HUDEP-2 (cell line): ENCODE results near the gene ENTR1.
"Not testable (repeated sequence)": the region's sequence is repeated elsewhere in the genome, so short reads cannot be mapped to it uniquely, and the experiment has no call there.

Experiments used
- DNase-seq, 76 experiments: peaks; one replicate each; lab custom pipeline; 2025; ENCODE audit not compliant: unreplicated experiment in 76 of 76; lab: John Stamatoyannopoulos, UW

Gene ENTR1

DNA sequence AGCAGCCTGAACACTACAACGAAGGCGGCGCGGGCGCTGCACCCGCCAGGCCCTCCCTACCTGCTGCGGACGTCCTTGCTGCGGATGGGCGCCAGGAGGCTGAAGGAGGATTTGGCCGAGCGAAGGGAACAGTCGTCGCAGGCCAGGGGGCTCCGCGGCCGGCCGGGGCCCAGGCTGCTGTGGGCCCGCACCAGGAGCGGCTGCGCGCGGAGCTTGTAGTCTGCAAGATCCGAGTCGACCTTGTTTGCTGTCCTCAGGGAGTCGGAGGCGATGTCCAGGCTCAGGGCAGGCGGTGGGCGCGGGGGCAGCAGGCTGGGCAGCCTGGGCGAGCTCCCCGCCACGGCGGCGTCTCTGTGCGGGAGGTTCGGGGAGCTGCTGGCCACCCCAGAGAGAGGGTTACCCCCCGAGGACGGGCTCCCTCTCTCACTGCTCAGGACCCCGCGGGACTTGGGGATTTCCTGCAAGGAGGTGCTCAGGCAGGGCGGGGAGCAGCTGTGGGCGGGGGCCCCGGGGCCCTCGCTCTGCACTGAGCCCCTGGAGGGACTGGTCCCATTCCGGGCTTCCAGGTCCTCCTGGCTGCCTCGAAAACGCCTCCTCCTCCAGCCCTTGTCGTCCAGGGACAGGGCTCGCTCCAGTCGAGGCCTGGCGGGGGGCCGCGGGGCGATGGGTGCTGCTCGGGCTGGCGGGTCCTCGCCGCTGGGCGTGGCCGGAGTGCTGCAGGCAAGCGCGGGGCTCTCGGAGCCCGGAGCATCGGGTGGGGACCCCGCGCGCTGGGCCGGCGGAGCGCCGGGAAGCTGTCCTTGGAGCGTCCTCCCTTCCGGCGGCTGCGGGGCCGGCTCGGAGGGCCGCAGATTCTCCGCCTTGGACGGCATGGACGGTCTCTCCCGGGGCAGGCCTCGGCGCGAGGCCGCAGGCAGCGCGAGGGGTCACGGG is 28.4 kb upstream of the ENTR1 start:
- DNase-seq, result peak in 14 of 76 experiments; percentile 4 to 40 (median 22)

DNA sequence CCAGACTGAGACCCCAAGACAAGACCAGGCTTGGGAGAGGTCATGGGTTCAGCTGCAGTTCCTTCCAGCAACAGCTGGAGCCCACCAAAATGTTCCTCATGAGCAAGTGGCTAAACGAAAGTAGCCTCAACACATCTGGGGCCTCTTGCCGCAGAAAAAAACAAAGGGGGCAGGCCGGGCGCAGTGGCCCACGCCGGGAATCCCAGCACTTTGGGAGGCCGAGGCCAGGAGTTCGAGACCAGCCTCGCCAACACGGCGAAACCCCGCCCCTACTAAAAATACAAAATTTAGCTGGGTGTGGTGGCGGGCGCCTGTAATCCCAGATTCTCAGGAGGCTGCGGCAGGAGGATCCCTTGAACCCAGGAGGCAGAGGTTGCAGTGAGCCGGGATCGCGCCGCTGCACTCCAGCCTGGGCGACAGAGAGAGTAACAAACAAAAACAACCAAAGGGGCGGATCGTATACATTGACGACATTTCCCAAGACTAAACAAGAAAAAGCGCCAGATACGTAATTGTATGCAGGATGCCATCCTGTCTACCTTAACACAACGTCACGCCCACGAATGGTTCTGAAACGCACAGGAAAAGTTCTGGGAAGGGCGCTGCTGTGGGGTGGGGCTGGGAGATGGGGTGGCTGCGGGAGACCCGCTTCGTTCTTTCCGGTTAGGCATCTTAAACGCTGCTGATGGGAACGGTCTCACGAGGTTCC is 27.6 kb upstream of the ENTR1 start:
- DNase-seq, result no peak

DNA sequence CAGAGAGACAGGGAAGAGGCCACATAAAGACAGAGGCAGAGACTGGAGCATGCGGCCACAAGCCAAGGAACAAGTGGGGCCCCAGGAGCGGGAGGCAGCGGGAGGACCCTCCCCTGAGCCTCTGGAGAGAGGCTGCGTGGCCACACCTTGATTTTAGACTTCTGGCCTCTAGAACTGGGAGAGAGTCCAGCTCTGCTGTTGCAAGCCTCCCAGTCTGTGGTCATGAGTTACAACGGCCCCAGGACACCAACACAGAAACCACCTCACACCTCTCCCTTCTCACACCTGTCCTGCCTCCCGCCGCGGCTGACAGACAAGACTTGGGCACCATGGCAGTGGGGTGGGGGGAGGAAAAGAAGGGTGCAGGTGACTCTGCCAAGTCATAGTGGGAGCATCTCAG is 27.0 kb upstream of the ENTR1 start:
- peak in 14 of 76 experiments; percentile 4 to 44 (median 18) for DNase-seq

DNA sequence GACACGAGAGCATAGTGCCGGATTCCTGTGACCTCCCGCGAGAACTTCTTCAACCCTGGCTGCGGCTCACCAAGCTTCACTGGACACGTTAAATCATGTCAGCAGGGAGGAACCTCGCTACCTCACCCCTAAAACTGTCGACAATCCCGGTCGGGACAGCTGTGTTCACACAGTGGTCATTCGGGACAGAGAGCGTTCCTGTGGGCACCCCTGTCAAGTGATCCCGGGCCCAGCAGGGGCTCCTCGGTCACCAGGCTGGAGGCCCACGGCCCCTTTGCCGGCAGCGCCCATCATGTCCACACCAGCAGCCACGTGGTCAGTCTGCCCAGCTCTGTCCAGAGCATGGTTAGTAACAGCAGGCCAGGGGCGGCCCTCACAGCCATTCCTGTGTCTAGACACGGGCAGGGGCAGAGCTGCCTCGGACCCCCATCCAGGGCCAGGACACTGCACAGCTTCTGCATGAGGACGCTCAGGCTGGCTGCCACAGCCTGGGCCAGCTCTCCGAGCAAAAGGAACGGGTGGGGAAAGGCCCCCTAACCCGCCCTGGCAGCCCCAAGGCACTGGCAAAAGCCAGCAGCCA is 25.7 kb upstream of the ENTR1 start:
- DNase-seq, result no peak

DNA sequence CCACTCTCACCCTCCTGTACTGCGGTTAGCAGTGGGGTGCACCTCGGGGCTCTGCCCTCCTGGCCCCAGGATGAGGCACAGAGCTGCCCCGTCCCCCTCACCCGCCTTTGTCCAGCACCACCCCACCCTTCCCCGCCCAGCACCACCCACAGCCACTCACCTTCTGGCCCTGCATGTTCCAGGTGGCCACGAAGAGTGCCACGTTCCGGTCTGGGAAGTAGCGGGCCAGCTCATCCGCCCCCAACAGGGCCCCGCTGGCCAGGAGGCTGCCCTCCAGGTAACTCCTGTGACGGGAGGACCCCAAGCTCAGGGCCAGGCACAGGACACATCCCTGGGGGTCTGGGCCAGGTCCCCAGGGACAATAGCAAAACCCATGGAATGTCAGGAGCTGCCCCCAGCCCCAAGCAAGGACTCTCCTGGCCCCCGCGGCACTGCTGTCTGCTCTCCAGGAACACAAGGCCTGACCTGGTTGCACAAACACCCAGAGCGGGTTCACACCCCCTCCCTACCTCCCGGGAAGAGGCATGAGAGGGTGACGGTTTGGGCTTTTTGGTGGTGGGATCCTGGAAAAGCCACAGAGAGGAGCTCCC is 24.3 kb upstream of the ENTR1 start:
- DNase-seq, result no peak

DNA sequence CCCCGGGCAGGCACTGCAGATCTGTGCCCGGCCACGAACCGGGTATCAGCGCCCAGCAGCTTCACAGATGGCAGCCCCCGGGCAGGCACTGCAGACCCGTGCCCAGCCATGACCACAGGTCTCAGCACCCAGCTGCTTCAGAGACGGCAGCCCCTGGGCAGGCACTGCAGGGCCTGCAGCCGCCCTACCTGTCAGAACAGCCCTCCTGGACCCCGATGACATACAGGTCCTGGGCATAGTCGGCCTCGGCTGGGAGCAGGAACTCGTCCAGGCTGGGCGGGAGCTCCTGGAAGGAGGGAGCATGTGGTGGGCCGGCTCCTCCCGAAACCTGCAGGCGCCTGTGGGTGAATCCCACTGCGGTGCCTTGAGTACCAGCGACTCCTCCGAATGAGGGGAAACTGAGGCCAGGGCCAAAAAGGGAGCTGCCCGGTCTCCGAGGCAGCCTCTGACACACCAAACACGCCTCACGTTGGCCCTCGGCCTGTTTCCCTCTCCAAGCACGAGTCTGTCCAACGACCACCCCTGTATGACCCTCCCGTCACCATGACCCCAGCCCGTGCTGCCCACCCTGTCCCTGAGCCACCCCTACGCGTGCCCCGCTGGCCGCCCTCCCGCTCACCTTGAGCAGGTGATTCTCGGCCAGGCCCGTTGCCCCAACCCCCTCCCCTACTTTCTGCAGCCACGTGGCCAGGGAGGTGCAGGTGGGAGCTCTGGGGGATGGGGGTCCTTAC is 23.6 kb upstream of the ENTR1 start:
- no peak for DNase-seq

DNA sequence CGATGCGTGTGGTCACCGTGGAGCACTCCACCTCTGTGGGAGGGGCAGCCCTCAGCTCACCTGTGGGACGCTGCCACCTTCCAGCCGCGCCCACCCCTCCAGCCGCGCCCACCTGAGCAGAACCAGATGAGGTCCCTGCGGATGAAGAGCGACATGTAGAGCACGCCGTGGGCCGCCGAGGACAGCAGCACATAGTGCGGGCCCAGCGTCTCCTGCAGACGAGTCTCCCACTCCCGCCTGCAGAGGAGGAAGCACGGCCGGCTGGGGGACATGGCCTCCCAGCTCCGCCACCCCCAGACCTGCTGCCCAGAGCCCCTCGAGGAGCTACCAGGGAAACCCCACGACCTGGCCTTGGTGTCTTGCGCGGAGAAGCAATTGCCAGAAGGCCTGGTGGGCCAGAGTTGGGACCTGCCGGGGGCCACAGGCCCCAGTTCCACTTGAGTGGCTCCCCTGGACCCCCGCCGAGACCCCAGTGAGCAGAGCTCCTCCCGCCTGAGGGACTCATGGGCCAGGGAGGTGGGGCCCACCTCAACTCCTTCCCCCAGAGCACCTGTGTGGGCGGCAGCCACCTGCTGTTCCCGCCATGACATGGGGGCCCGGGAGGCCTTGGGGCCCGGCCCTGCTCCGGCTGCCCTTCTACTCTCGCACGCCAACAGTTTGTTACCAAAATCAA is 22.8 kb upstream of the ENTR1 start:
- DNase-seq, result no peak

DNA sequence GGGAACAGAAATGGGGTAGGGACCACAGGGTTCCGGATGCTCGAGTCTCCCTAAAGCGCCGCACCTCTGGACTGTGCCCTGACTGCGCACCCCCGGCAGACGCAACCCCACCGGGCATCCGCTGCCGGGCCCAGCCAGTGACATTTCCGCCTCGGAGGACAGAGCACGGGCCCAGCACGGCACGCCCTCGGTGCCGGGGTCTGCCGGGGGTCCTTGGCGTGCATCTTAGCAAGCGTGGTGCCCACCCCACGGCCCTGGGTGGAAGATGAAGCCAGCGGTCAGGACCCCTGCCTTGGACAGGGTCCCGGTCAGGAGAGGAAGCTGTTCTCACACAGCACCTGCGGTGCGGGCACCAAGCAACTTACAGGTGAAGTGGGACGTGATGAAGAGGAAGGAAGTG is 22.2 kb upstream of the ENTR1 start:
- DNase-seq, result no peak

DNA sequence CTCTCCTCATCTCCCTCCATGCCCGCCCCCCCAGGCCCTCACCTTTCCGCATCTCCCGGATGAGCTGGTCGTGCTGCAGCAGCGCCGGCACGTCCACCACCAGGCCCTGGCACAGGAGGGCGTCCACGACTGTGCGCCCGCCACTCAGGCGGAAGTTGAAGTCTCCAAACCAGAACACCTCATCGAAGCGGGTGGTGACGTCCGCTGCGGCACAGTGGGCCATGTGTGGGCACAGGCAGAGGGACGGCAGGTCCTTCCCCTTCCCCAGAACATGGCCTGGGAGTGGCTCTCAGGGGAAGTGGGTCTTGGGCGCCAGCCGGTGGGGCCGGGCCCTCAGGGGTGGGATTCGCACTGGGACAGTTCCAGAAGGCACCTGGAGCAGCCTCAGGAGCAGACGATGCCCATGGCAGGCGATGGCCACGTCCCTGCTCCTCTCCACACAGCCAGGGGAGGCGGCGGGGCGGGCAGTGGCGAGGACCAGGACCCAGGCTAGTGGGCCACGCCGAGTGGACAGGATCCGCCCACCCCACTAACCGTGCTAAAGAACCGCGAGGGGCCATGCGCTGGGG is 21.5 kb upstream of the ENTR1 start:
- DNase-seq, result no peak

DNA sequence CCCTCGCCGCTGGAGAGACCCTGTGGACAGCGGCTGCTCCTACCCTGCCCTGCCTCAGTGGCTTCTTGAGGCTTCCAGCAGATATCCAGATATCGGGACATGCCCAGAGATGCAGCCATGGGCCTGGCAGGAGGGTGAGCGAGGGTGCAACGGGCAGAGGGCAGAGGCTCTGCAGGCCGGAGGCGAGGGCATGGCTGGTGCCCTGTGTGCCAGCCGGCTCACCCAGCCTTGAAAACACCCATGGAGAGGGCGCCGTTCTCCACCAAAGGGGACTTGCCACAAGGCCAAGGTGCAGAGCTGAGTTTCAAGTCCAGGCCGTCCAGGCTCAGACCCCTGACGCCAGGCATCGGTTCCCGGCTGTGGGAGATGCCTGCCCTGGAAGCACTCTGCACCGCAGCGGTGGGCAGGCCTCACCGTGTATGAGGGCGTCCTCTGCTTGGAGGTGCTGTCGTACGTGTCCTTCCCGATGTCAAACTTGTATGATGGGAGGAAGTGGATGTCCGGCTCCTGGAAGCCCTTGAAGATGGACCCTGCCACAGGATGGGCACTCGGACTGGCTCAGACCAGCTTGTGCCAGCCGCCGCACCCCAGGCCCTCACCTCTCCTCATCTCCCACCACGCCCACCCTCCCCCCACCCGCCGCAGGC is 20.3 kb upstream of the ENTR1 start:
- no peak for DNase-seq

DNA sequence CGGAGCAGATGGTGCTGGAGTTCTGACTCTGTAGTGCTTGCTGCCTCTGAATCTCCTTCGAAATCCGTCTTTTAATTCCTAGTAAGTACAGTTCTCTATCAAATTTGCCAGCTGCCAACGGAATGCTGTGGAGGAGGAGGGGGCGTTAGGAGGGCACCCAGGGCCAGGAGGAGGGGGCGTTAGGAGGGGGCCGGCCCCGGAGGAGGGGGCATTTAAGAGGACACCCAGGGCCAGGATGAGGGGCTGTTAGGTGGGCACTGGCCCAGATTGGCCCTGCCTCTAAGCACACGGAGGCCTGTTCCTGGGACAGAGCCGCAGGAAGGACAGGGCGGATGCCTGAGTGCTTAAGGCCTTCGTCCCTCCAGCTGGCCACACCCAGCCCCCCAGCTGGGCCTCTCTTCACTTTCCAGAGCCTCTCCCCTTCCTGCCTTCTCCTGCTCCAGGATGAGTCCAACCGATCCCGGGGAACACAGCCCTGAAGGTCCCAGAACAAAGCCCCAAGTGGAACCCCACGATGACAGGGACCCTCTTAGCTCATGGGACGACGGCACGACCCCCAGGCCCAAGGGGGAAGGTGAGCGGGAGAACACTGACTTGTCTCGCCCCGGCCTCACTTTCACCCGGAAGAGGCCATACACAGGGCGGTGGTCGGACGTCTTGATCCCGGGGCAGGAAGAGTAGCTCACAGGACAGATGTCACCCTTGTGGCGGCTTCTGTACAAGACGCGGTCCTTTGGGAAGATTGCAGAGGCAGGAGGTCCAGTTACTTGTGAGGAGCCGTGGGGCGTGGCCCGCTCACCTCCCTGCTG is 19.5 kb upstream of the ENTR1 start:
- no peak for DNase-seq

DNA sequence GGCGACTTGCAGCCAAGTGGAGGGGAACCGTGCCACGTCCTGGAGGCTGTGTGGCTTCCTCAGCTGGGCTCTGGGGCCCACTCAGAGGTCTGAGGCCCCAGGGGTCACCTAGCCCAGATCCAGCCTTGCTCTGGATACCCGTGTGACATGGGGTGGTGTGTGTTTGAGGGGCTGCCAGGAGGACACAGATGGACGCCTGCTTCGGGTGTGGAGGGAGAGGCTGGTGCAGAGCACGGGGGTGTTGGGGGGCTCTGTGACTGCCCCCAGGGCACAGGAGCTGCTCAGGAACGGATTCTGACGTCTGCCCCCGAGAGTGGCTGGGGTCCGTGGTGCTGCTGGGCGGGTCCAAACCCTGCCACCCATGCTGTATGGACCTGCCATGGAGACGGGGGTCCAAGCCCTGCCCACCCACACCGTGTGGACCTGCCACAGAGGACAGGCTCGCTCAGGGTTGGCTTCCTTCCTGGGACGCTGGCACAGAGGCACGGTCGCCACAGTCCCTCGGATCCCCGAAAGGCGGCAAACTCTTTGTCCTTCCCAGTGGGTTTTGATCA is 18.7 kb upstream of the ENTR1 start:
- DNase-seq, result no peak

DNA sequence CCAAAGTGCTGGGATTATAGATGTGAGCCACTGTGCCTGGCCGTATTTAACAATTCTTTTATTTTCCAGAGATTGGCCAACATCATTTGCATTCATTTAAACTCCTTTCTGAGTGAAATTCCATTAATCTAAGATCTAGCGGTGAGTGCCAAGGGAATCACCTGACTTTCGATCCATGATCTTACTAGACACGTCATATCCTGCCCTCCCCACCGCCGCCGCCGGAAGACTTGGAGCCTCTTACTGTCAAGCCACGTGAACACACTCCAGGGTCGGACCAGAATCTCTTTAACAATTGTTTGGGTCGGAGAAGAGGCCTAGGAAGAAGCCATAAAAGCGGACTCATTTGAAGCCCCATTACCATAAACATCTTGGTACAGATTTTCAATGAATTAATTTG is 16.4 kb upstream of the ENTR1 start:
- no peak for DNase-seq

DNA sequence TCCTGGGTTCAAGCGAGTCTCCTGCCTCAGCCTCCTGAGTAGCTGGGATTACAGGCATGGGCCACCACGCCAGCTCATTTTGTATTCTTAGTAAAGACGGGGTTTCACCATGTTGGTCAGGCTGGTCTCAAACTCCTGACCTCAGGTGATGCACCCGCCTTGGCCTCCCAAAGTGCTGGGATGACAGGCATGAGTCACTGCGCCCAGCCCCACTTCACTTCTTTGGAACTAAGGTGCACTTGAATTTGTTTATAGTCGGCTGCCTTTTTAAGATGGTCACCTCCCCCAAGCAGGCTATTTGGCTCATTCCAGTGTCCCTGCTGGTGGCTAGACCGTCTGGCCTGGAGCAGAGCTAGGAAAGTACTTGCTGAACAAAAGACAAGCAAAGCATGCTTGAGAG is 15.0 kb upstream of the ENTR1 start:
- not testable (repeated sequence) for DNase-seq

DNA sequence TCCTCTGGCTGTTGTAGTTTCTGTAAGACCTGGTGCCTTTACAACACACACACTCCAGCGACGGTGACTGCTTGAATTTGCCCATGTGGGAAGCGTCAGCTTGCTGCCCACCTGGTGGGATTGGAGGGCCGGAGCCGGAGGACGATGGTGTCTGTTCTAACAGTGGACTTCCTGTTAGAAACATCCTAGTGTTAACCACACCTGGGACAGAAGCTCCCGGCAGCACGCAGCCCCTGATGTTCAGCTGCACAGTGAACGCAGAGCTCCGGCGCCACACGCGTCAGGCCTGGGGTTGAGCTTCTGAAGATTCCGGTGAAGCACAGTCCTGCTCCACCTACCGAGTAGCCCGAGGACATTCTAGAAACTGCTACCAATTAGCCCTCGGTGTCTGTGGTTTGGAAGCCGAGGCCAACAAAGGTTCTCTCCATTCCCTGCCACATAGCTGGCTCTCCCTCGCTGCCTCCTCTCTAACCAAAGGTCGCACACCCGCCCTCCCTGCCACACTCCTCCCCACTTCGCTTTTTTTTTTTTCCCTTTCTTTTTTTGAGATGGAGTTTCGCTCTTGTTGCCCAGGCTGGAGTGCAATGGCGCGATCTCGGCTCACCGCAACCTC is 14.4 kb upstream of the ENTR1 start:
- DNase-seq, result no peak

DNA sequence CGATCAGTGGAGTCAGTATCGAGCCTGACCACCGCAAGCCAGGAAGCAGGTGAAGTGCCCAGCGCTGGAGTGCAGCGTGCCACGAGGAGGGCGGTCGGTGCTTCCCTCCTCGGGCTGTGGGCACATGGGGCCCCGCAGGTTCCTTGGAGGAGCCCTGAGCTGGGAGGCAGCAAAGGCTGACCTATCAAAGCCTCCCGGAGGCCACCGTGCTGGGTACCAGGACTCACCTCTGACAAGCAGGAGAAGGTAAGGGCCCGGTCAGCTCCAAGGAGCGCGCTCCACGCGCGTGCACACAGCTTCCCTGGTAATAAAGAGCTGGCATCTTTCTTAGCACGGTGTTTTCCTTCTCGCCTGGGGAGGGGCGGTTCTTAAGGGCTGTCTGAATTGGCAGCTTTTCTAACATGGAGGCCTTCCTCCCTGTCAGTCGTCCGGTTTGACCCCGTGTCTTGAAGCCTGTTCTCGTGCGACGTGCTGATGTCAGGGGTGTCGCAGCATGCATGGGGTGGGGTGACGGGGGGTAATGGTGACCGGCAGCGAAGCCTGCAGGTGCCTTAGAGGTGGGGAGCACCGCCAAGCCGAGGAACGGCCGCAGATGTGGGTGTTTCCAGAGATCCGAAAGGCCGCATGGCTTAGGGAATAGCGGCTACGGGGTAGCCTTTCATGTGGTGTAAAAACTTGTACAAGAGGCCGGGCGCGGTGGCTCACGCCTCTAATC is 13.2 kb upstream of the ENTR1 start:
- DNase-seq, result no peak

DNA sequence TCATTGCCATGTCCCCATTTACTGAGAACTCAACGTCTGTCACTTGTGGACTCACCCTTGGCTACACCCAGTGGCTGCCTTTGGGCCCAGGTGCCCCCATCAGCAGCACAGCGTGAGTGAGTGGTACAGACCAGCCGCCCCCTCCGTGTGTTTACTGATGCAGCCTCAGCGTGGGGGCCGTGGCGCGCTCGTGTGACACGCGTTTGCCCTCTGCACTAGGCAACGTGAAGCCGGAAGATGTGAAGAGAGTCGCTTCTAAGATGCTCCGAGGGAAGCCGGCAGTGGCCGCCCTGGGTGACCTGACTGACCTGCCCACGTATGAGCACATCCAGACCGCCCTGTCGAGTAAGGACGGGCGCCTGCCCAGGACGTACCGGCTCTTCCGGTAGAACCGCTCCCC is 12.5 kb upstream of the ENTR1 start:
- no peak for DNase-seq
